H1 (cell line): Measurements from ENCODE around the gene GOLGA1.

Source experiments
- ASH2L ChIP-seq: fragments of 200-600, 300-600 bp; sonication (generic); IDR thresholded peaks from one replicate; pipeline ENCODE4 v1.7.1; 2017; ENCODE audit warnings: low read length
- CHD2 ChIP-seq: IDR thresholded peaks from 2 replicates; pipeline ENCODE4 v1.6.1; 2012; ENCODE audit warnings: low read length, improper control_type of control experiment
- CTCF ChIP-seq, 3 experiments: IDR thresholded peaks; 1 replicate in 2 of 3; 2 replicates in 1 of 3; pipeline versions ENCODE4 v1.5.1 to v1.6.1; 2011; ENCODE audit warnings: low read length in 3 of 3, mild to moderate bottlenecking in 3 of 3, inconsistent platforms in 2 of 3, low read depth in 1 of 3, moderate library complexity in 1 of 3; ENCODE audit not compliant: insufficient read depth in 1 of 3; ENCODE audit errors: control extremely low read depth in 1 of 3
- E2F6 ChIP-seq: IDR thresholded peaks from 2 replicates; pipeline ENCODE4 v1.6.1; 2012; ENCODE audit warnings: inconsistent platforms
- EZH2 ChIP-seq: fragments of 200-600 bp; sonication (generic); IDR thresholded peaks from 2 replicates; pipeline ENCODE4 v1.7.1; 2012; ENCODE audit warnings: low read depth, mild to moderate bottlenecking, moderate library complexity, low read length, inconsistent platforms; ENCODE audit not compliant: severe bottlenecking
- HDAC6 ChIP-seq: IDR thresholded peaks from one replicate; pipeline ENCODE4 v1.7.1; 2012; ENCODE audit warnings: low read depth, mild to moderate bottlenecking, inconsistent platforms, low read length, moderate library complexity
- PHF8 ChIP-seq: fragments of 200-600 bp; sonication (generic); conservative IDR thresholded peaks from 2 replicates; pipeline ENCODE4 v1.7.1; 2012; ENCODE audit warnings: low read depth, mild to moderate bottlenecking, inconsistent platforms, low read length, moderate library complexity
- POLR2A ChIP-seq, 2 experiments: IDR thresholded peaks; 1 replicate in 1 of 2; 2 replicates in 1 of 2; pipeline ENCODE4 v1.6.1; 2011; ENCODE audit warnings: low read depth in 2 of 2, low read length in 2 of 2, mild to moderate bottlenecking in 2 of 2; ENCODE audit errors: control extremely low read depth in 1 of 2
- POLR2AphosphoS5 ChIP-seq: IDR thresholded peaks from 2 replicates; pipeline ENCODE4 v1.6.1; 2011; ENCODE audit warnings: low read depth, low read length
- TAF1 ChIP-seq: IDR thresholded peaks from 2 replicates; pipeline ENCODE4 v1.6.1; 2011; ENCODE audit warnings: mild to moderate bottlenecking, low read depth, low read length
- TBP ChIP-seq: IDR thresholded peaks from 2 replicates; pipeline ENCODE4 v1.6.1; 2011; ENCODE audit warnings: low read depth, low read length, improper control_type of control experiment
- USF2 ChIP-seq: IDR thresholded peaks from 2 replicates; pipeline ENCODE4 v1.6.1; 2011; ENCODE audit warnings: low read length, improper control_type of control experiment
- ZNF274 ChIP-seq: IDR thresholded peaks from 2 replicates; pipeline ENCODE4 v1.7.0; 2012; ENCODE audit warnings: low read length, borderline replicate concordance; ENCODE audit errors: extremely low read depth

GRCh38 chr9:124947727-124948391 is 7.0 kb upstream of the GOLGA1 start:
- no peak for TF ChIP-seq CTCF (IDR thresholded peaks at IDR 0.05; ENCODE audit: control extremely low read depth in 1 of 3, insufficient read depth in 1 of 3, low read depth in 1 of 3, low read length in 3 of 3)
- no peak for TF ChIP-seq USF2
- no peak for TF ChIP-seq TAF1
- TF ChIP-seq POLR2A (IDR thresholded peaks at IDR 0.05; ENCODE audit: control extremely low read depth in 1 of 2, low read depth in 2 of 2, low read length in 2 of 2), result no peak
- no peak for TF ChIP-seq POLR2AphosphoS5
- no peak for TF ChIP-seq E2F6
- TF ChIP-seq ZNF274, result no peak
- no peak for TF ChIP-seq PHF8
- TF ChIP-seq EZH2, result no peak
- no peak for TF ChIP-seq HDAC6
- no peak for TF ChIP-seq CHD2
- no peak for TF ChIP-seq TBP
- no peak for TF ChIP-seq ASH2L
